ENCODE results near the gene PCDHGA5.

- no peak for TF ChIP-seq GATA2 (IDR thresholded peaks at IDR 0.05; ENCODE audit: low read depth, low read length)
- TF ChIP-seq GATA3 (IDR thresholded peaks at IDR 0.05; ENCODE audit: low read depth, low read length), result no peak
These were observed 19.4 kb downstream of the PCDHGA5 start for GRCh38 chr5:141383345-141383744.

All from SH-SY5Y (cell line).